IPS DF 6.9 (cell line): ENCODE data around the gene FBXO11.

Experiments
- DNase-seq: peaks from one replicate; pipeline ENCODE4 v3.0.0-alpha.2; 2013; ENCODE audit warnings: low read depth, low spot score
- H3K27ac ChIP-seq: one replicate; pipeline ENCODE4 v1.5.1; 2013; ENCODE audit warnings: low read length, control low read depth
- H3K27me3 ChIP-seq: 2 replicates; pipeline ENCODE4 v1.6.1; 2013; ENCODE audit warnings: mild to moderate bottlenecking, low read length; ENCODE audit not compliant: control insufficient read depth, insufficient read depth
- H3K36me3 ChIP-seq: 2 replicates; pipeline ENCODE4 v1.6.1; 2013; ENCODE audit warnings: low read length; ENCODE audit not compliant: control insufficient read depth, insufficient read depth
- H3K4me1 ChIP-seq: 2 replicates; pipeline ENCODE4 v1.6.1; 2013; ENCODE audit warnings: low read length; ENCODE audit not compliant: control insufficient read depth, insufficient read depth
- H3K4me3 ChIP-seq: 2 replicates; pipeline ENCODE4 v1.5.1; 2013; ENCODE audit warnings: mild to moderate bottlenecking, low read length
- H3K9me3 ChIP-seq: 2 replicates; pipeline ENCODE4 v1.6.1; 2013; ENCODE audit warnings: low read length, inconsistent platforms; ENCODE audit not compliant: control insufficient read depth, insufficient read depth
- WGBS: extraction: QIAGEN DNeasy Blood & Tissue Kit; methylation state at CpG from one replicate; pipeline ENCODE4 v1.1.7; 2013; ENCODE audit warnings: mixed read lengths, missing lambda C conversion rate; ENCODE audit not compliant: insufficient read length, insufficient coverage; 5-methylcytosine and 5-hydroxymethylcytosine counted together

Gene FBXO11

DNA sequence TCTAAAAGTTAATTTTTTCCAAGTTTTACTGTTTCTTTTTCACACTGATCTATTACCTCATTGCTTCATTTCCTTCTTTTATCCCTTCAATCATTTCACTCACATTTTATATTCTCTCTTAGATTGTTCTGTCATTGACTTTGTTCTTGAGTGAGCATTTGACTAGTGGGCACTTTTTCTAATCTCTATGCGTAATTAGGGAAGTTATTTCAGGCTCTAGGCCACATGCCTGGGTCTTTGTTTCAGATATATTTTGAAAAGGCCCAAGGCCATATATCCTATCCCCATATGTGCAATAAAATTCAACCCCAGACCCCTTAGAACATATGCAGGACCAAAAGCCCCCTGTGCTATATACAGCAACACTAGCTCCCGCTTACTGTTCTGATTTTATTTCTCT, 62.1 kb downstream of the FBXO11 start:
- no peak for DNase-seq

DNA sequence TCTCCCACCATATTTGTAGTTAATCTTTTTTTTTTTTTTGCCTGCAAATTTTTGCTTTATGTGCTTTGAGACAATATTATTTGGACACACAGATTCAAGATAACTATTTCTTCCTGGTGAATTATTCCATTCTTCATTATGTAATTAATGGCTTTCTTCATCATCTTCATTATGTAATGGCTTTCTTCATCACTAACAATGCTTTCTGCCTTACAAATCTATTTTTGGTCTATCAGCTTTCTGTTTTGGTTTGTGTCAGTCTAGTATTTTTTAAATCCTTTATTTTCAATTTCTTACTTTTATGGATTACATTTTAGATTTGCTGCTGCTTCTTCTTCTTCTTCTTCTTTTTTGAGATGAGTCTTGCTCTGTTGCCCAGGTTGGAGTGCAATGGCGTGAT, 62.9 kb downstream of the FBXO11 start:
- H3K4me3 ChIP-seq, result no peak overlapping the region
- H3K27me3 ChIP-seq, result no peaks in the 10 kb centered on the region
- DNase-seq, result no peak
- H3K27ac ChIP-seq, result no peak overlapping the region
- WGBS, result no CpG with 5 or more reads among the region's 1 CpG
- peaks cover 2% of the 10 kb centered on the region; the same call in 1 of the 2 replicates for H3K36me3 ChIP-seq
- no peaks in the 10 kb centered on the region for H3K4me1 ChIP-seq
- no peaks in the 10 kb centered on the region for H3K9me3 ChIP-seq

More for the DNA sequence above, 62.1 kb downstream of the FBXO11 start:
- Histone ChIP-seq H3K4me3 (no peak overlapping the region), H3K27ac (no peak overlapping the region), H3K36me3 (no peaks in the 10 kb centered on the region), H3K27me3 (no peaks in the 10 kb centered on the region), H3K9me3 (no peaks in the 10 kb centered on the region), H3K4me1 (no peaks in the 10 kb centered on the region)
- WGBS, result no CpG with 5 or more reads among the region's 2 CpGs

DNA sequence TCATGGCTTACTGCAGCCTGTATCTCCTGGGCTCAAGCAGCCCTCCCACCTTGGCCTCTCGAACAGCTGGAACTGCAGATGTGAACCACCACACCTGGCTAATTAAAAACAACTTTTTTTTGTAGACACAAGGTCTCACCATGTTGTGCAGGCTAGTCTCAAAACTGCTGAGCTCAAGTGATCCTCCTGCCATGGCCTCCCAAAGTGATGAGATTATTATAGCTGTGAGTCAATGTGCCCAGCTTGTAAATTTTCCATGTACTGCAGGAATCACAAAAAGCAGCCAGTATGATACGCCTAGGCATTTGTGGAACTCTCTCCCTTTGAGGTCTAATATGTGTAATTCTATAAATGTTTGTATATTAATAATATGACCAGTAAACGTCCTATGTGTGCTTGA, 63.5 kb downstream of the FBXO11 start:
- Histone ChIP-seq H3K9me3 (no peaks in the 10 kb centered on the region), H3K4me3 (no peak overlapping the region), H3K27me3 (no peaks in the 10 kb centered on the region), H3K27ac (no peak overlapping the region), H3K4me1 (no peaks in the 10 kb centered on the region), H3K36me3 (peaks cover 2% of the 10 kb centered on the region; the same call in 1 of the 2 replicates)
- no peak for DNase-seq
- WGBS, result no CpG with 5 or more reads among the region's 3 CpGs

DNA sequence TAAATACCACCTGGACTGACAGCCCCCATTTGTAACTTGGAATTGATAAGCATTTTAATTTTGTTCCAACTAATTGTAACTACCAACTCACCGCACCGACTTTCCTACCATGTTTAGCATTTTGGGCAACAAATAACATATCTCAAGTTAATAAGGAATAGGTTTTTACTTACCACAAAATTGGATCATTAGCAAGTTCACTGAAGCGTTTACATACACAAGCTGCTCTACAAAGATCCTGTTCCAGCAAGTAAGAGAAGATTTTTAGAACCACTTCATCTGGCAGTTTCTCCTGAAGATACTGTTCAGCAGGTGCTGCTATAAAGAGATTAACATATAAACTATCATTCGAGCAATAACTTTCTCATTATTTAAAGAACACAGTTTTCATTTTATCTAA, 67.6 kb downstream of the FBXO11 start:
- no peaks in the 10 kb centered on the region for H3K9me3 ChIP-seq
- H3K36me3 ChIP-seq, result peaks cover 8% of the 10 kb centered on the region; the same call in 1 of the 2 replicates
- H3K4me3 ChIP-seq, result no peak overlapping the region
- H3K27ac ChIP-seq, result no peak overlapping the region
- no CpG with 5 or more reads among the region's 4 CpGs for whole genome bisulfite sequencing
- H3K4me1 ChIP-seq, result no peaks in the 10 kb centered on the region
- no peak for DNase-seq
- H3K27me3 ChIP-seq, result no peaks in the 10 kb centered on the region

DNA sequence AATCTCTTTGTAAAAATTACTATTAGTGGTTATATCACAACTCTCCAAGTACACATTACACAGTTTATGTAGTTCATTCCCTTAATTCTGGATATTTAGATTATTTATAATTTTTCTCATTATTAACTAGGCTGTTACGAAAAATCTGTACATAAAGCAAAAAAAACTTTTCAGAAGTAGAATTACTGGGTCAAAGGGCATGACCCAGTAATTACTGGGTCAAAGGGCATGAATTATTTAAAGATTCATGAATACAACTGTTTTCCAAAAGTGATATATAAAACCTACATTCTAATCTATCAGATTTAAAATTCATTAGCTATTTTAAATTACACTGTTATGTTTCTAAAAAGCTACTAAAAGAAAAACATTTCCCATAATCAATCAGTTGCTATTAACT, 68.0 kb downstream of the FBXO11 start:
- H3K27ac ChIP-seq, result no peak overlapping the region
- no peaks in the 10 kb centered on the region for H3K9me3 ChIP-seq
- no CpG with 5 or more reads among the region's 1 CpG for WGBS
- DNase-seq, result no peak
- H3K27me3 ChIP-seq, result no peaks in the 10 kb centered on the region
- no peak overlapping the region for H3K4me3 ChIP-seq
- H3K4me1 ChIP-seq, result no peaks in the 10 kb centered on the region
- peaks cover 8% of the 10 kb centered on the region; the same call in 1 of the 2 replicates for H3K36me3 ChIP-seq

DNA sequence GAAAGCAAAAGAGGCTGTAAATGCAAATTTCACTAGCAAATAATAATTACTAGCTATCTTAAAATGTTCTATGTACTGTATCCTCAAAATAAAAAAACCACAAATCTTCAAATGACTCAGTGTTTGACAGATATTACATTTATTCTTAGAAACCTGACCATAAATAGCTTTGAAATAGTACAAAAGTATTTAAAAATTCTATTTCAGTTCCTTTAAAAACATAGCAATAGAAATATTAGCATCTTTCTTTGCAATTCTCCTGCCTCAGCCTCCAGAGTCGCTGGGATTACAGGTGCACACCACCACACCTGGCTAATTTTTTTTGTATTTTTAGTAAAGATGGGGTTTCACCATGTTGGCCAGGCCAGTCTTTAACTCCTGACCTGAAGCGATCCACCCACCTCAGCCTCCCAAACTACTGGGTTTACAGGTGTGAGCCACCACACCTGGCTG, 72.8 kb downstream of the FBXO11 start:
- H3K4me3 ChIP-seq, result no peak overlapping the region
- H3K27ac ChIP-seq, result no peak overlapping the region
- DNase-seq, result no peak
- H3K4me1 ChIP-seq, result no peaks in the 10 kb centered on the region
- peaks cover 6% of the 10 kb centered on the region; the same call in 1 of the 2 replicates for H3K36me3 ChIP-seq
- no peaks in the 10 kb centered on the region for H3K27me3 ChIP-seq
- WGBS, result no CpG with 5 or more reads among the region's 2 CpGs
- no peaks in the 10 kb centered on the region for H3K9me3 ChIP-seq

DNA sequence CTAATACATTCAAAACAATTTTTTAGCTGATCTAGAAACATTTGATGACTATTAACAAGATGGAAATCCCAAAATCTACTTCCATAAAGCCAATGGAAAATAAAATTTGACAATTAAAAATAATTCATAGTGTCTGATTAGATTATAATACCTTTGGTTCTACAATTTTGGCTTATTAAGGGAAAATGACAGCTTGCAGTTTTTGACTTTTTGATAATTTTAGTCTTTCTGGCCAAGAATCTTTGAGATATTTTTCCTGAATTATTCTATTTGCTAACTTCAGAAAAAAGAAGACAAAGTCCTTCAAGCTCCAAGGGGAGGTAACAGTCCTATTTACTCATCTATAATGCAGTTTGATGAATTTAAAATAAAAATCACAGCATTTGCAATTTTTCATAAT, 83.8 kb downstream of the FBXO11 start:
- Histone ChIP-seq H3K36me3 (peaks cover 6% of the 10 kb centered on the region; the same call in 1 of the 2 replicates), H3K27me3 (no peaks in the 10 kb centered on the region), H3K9me3 (no peaks in the 10 kb centered on the region), H3K27ac (no peak overlapping the region), H3K4me3 (no peak overlapping the region), H3K4me1 (no peaks in the 10 kb centered on the region)
- DNase-seq, result no peak

DNA sequence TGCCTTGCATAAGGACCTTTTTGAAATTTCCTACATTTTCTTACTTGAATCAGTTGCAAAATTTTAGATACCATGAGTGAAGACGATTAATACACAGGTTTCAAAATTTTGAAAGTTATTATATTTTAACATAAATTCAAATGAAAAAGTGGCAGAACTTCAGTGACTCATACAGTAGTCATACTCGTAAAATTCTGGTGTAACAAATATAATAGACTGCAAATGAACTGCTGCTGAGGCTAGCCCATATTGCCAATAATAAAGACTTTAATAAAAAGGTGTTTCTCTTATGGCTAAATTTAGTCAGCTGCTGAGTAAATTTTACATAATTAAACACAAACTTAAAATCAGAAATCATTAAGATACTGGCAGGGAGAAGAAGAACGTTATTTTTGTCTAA, 86.5 kb downstream of the FBXO11 start:
- Histone ChIP-seq H3K27ac (no peak overlapping the region), H3K27me3 (no peaks in the 10 kb centered on the region), H3K4me3 (no peak overlapping the region), H3K36me3 (peaks cover 10% of the 10 kb centered on the region; the same call in 1 of the 2 replicates), H3K4me1 (no peaks in the 10 kb centered on the region), H3K9me3 (no peaks in the 10 kb centered on the region)
- no CpG with 5 or more reads among the region's 3 CpGs for WGBS
- no peak for DNase-seq

DNA sequence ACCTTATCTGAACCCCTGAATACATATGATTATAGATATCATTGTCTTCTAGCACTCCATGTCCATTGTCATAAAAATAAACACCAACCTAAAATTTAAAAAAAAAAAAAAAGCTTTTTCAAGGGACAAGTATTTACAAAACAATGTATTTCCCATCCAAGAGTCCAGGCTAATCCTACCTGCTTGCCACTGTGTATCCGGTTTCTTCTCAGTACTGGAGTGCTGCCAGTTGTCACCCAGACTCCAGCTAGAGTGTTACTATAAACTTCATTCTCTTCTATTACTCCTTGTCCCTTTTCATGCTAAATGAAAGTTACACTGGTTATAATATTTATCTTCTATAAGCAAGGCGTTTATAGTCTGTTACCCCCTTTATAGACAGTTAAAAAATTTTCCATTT, 87.5 kb downstream of the FBXO11 start:
- no CpG with 5 or more reads among the region's 2 CpGs for WGBS
- no peak for DNase-seq
- H3K4me1 ChIP-seq, result no peaks in the 10 kb centered on the region
- H3K4me3 ChIP-seq, result no peak overlapping the region
- no peaks in the 10 kb centered on the region for H3K9me3 ChIP-seq
- H3K27me3 ChIP-seq, result no peaks in the 10 kb centered on the region
- H3K36me3 ChIP-seq, result peaks cover 8% of the 10 kb centered on the region; the same call in 1 of the 2 replicates
- H3K27ac ChIP-seq, result no peak overlapping the region

DNA sequence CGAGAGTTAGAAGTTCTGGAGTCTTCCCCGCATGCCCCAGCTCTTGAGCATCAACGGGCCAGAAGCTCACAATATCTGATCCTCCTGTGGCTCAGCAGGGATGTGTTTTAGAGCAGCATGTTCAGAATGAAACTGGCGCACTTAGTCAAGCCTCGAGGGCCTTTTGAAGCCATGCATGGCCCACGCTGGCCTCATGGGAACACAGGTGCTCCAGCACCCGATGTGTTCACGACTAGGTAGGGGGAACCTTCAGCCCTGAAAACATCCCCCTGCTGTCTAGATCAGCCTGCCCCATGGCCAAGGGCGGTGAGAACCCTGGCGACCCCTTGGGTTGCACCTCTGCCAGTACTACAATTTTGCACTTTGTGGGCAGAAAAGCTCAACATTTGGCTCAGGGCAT, 90.5 kb downstream of the FBXO11 start:
- H3K4me1 ChIP-seq, result no peaks in the 10 kb centered on the region
- H3K9me3 ChIP-seq, result no peaks in the 10 kb centered on the region
- DNase-seq, result no peak
- peaks cover 4% of the 10 kb centered on the region; the same call in 1 of the 2 replicates for H3K36me3 ChIP-seq
- no peak overlapping the region for H3K27ac ChIP-seq
- H3K27me3 ChIP-seq, result no peaks in the 10 kb centered on the region
- no CpG with 5 or more reads among the region's 10 CpGs for WGBS
- no peak overlapping the region for H3K4me3 ChIP-seq

DNA sequence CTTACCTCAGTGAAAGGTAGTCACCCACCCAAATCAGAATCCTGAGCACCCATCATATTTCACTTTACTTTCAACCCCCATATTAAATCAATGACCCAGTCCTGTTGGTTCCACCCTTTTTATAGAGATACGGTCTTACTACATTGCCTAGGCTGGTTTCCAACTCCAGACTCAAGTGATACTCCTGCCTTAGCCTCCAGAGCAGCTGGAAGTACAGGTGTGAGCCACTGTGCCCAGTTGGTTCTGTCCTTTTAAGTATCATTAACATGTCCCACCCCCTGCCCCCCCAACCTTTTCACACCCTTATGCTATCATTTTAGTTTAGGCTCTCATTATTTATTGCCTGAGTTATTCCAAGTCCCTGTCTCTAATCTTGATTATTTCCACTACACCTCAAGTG, 94.6 kb downstream of the FBXO11 start:
- Histone ChIP-seq H3K27ac (no peak overlapping the region), H3K9me3 (no peaks in the 10 kb centered on the region), H3K27me3 (0 out of 2 replicates have a peak, but pooled peaks cover 1% of the 10 kb centered on the region), H3K4me1 (no peaks in the 10 kb centered on the region), H3K4me3 (no peak overlapping the region), H3K36me3 (peaks cover 12% of the 10 kb centered on the region; the same call in 1 of the 2 replicates)
- no CpG with 5 or more reads among the region's 1 CpG for WGBS
- no peak for DNase-seq
